Left renal cortex interstitium (tissue), 4 donors: ENCODE measurements around the gene CCDC78. TPM values are rescaled to one million over a fixed set of nuclear protein-coding genes. Genes with fewer than 3 reads are reported as not detected.

ENCODE experiments used
- DNase-seq, 4 donors: peaks; one replicate each; pipeline ENCODE4 v3.0.0-alpha.2; 2013; ENCODE audit warnings: low read depth in 4 of 4, low spot score in 2 of 4, missing footprints in 1 of 4
- polyA plus RNA-seq, 4 donors: library from polyadenylated mRNA; unstranded; fragments of 120-200 nt; gene quantifications; one replicate each; pipeline ENCODE4 v1.2.1, GENCODE V29; 2013; ENCODE audit not compliant: insufficient read length in 4 of 4

CCDC78 gene
- polyA plus RNA-seq, 4 donors, result 1.1 to 4.3 (median 3.4) TPM

DNA sequence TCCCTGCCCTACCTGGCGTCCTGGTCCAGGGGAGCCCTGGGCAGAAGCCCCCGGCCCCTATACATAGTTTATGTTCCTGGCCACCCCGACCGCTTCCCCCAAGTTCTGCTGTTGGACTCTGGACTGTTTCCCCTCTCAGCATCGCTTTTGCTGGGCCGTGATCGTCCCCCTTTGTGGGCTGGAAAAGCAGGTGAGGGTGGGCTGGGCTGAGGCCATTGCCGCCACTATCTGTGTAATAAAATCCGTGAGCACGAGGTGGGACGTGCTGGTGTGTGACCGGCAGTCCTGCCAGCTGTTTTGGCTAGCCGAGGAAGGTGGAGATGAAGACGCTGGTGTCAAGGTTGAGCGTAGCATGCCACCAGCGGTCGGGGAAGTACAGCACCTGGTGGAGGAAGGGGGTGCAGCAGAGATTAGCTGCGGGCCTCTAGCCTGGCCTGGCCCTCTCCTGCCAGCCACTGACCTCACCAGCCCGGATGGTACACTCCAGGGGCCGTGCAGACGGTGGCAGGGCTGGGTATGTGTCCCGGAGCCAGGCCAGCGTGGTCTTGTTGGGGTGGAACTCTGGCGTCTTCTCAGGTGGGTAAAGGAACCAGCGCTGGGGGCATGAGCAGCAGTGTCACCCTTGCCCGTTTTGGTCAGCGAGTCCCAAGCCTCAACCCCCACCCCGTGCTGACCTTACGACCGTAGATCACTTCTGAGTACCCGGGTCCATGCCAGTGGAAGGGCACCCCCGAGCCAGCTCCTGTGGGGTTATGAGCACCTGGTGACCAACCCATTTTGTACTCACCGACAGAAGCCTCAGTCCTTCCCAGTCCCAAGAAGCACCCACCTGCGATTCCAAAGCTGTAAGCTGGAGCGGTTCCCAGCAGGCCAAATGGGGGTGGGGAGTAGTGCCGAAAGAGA, 43.5 kb downstream of the CCDC78 start:
- no peak for DNase-seq

DNA sequence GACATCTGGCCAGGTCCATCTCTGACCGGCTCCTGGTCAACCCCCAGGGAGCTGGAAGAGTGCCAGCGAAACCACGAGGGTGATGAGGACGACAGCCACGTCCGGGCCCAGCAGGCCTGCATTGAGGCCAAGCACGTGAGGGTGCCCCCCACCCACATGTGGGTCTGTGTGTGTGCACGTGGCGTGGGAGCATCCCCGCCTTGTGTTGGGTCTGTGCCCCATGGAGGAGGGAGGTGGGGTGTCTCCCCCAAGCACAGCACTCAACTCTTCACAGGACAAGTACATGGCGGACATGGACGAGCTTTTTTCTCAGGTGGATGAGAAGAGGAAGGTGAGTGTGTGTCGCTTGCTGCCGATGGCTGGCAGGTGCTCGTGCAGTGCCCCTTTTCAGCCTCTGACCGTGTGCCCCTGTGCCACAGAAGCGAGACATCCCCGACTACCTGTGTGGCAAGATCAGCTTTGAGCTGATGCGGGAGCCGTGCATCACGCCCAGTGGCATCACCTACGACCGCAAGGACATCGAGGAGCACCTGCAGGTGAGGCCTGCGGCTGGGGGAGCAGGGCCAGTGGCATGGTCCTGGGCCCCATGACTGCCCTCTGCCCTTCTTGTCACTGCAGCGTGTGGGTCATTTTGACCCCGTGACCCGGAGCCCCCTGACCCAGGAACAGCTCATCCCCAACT, 44.4 kb downstream of the CCDC78 start:
- DNase-seq, result no peak

DNA sequence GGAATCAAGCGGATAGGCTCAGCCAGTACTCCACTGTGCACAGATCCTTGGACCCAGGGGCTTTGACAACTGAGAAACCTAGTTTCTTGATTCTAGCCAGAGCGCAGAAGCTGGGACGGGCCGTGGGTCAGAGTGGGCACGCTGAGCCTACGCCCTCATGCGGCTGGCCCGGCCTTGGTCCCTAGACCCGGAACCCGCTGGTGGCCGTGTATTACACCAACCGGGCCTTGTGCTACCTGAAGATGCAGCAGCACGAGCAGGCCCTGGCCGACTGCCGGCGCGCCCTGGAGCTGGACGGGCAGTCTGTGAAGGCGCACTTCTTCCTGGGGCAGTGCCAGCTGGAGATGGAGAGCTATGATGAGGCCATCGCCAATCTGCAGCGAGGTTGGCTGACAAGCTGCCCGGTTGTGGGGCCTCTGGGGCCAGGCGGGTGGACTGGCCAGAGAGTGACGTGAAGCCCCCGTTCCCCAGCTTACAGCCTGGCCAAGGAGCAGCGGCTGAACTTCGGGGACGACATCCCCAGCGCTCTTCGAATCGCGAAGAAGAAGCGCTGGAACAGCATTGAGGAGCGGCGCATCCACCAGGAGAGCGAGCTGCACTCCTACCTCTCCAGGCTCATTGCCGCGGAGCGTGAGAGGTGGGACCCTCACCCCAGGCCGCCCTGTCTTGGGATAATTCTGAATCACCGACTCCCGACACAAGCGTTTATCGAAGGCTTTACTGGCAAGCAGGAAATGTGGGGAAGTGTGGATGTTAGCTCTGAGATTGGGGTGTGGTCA, 45.1 kb downstream of the CCDC78 start:
- no peak for DNase-seq

DNA sequence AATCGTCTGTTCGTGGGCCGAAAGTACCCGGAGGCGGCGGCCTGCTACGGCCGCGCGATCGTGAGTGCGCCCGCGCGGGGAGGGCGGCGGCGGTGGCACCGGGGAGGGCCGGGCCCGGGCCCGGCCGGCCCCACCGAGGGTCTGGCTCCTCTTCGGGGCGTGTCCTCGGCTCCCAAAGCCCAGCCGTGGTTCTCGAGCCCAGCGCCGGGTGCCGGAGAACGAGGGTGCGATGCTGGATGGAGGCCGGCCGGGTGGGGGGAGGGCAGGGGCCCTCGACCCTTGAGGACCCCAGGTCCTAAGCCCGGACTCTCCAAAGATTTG, 45.7 kb downstream of the CCDC78 start:
- no peak for DNase-seq

DNA sequence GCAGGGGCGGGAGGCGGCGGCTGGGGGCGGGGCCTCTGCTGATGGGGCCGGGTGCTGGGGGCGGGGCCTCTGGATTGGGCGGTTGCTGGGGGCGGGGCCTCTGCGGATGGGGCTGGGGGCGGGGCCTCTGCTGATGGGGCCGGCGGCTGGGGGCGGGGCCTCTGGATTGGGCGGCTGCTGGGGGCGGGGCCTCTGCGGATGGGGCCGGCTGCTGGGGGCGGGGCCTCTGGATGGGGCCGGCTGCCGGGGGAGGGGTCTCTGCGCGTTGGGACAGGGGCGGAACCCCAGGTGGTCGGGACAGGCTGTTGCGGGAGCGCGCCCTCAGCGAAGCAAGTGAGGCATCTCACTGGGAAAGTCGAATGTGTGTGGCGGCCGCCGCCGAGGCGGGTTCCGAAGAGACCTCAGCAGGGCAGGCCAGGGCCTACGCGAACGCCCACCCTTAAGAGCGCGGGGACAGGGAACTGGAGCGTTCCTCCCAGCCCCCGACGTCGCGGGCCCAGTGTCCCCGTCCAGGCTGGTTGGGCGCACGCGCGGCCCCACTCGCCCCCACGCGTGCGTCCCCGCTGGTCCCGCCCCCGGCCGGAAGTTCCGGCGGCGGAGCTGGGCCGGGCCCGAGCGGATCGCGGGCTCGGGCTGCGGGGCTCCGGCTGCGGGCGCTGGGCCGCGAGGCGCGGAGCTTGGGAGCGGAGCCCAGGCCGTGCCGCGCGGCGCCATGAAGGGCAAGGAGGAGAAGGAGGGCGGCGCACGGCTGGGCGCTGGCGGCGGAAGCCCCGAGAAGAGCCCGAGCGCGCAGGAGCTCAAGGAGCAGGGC, 46.2 kb downstream of the CCDC78 start, which contains the start of gene STUB1:
Gene STUB1, plus strand, starts transcription at position 597 of the 811 bp plus-strand sequence. Its CDS starts 116 bp downstream, at position 713.
- DNase-seq, result peak in 3 of 4 donors; percentile 55 to 69 (median 59)

DNA sequence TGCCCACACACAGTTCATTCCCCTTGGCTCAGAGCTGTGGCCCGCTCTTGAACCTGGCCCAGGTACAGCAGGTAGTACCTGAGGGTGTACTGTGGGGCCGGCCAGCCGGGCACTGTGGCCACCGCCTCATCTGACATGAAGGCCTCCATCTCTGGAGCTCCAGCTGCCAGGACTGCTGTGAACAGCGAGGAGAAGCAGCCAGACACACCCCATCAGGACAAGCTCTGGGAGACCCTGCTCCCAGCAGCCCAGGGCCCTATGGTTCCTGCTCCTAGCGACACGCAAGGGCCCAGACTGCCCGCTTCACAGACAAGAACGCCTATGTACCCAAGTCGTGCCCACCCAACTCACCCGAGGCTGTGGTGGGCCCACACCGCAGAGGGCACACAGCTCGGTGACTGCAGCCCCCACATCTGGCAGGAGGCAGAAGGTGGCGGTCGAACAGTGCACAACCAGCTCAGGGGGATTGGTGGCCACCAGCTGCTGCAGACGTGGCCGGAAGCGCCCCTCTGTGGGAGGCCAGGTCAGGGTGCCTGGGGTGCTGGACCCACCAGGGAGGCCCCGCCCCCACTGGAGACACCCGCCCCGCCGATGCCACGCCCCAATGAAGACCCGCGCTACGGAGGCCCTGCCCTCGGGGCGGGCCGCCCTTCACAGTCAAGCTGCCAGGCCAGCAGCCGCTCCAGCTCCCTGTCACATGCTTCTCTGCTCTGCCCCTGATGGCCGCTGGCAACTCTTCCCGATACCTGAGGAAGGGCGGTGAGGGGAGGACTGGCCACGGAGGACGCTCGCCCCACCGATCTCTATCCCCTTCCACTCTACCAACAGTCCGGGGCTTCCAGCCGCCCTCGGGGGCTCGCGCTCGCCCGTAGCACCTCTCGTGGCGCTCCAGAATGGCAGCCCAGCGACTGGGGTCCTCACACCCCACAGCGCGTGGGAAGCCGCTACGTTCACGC, 47.1 kb downstream of the CCDC78 start:
- peak in 3 of 4 donors; percentile 32 to 52 (median 39) for DNase-seq

DNA sequence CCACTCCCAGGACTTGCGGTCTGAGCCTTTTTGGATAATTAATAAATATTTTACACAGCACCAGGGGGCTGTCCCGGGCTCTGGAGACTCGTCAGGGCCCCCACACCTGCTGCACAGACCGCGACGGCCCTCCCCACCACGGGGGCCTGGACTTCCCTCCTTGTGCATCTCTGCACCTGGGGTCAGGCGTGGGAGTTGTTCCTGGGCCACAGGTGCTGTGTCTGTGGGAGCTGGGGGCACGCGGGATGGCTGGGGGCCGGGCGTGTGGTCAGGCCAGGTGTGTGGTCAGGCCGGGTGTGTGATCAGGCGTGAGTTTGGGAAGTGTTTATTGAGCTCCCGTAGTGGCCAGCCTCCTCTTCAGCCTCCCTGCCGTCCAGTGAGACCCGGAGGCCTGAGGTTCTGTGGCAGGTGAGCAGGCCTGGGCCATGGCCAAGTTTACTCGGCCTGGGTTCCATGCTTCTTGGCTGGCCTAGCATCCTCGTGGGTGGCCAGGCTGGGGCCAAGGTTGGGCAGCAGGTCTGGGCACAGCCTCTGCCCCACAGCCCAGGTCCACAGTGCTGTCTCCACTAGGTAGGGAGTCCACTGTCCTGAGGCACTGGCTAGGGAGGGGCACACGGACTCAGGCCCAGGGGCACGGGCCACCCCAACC, 47.9 kb downstream of the CCDC78 start:
- DNase-seq, result no peak

DNA sequence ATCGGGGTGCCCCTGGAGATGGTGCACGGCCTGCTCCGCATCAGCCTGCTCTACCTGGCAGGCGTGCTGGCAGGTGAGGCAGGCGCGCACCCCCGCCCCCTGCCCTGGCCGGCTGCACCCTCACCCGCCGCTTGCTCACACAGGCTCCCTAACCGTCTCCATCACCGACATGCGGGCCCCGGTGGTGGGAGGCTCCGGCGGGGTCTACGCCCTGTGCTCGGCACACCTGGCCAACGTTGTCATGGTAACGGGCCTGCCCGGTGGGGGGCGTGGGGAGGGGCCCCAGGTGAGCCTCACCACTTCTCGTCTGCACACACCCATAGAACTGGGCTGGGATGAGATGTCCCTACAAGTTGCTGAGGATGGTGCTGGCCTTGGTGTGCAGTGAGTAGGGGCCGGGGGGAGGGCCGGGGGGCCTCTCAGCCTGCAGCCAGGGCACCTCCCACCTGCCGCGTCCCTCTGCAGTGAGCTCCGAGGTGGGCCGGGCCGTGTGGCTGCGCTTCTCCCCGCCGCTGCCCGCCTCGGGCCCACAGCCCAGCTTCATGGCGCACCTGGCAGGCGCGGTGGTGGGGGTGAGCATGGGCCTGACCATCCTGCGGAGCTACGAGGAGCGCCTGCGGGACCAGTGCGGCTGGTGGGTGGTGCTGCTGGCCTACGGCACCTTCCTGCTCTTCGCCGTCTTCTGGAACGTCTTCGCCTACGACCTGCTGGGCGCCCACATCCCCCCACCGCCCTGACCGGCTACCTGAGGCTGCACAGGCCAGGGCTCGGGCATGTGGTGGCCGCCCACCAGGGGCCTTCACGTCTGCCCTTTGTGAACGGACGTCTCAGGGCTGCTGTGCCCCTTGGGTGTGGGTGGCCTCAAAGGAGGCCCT, 48.7 kb downstream of the CCDC78 start:
- DNase-seq, result no peak

DNA sequence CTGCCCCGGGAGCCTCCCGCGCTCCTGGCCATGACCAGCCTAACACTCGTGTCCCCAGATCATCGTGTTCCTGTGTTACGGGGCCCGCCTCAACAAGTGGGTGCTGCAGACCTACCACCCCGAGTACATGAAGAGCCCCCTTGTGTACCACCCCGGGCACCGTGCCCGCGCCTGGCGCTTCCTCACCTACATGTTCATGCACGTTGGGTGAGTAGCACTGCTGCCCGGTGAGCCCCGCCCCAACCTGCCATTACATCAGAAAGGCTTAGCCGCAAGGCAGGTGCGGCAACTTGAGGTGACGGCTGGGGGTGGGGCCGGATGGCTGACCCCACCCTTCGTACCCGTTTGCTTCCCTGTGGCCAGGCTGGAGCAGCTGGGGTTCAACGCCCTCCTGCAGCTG, 49.3 kb downstream of the CCDC78 start:
- no peak for DNase-seq

DNA sequence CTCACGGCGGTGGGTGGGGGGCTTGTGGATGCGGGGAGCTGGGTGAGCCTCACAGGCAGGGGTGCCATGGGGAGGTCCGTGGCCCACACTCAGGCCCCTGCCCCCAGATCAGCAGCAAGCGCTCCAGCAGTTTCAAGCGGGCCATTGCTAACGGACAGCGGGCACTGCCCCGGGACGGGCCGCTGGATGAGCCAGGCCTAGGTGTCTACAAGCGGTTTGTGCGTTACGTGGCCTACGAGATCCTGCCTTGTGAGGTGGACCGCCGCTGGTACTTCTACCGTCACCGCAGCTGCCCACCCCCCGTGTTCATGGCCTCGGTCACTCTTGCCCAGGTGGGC, 49.7 kb downstream of the CCDC78 start:
- no peak for DNase-seq

DNA sequence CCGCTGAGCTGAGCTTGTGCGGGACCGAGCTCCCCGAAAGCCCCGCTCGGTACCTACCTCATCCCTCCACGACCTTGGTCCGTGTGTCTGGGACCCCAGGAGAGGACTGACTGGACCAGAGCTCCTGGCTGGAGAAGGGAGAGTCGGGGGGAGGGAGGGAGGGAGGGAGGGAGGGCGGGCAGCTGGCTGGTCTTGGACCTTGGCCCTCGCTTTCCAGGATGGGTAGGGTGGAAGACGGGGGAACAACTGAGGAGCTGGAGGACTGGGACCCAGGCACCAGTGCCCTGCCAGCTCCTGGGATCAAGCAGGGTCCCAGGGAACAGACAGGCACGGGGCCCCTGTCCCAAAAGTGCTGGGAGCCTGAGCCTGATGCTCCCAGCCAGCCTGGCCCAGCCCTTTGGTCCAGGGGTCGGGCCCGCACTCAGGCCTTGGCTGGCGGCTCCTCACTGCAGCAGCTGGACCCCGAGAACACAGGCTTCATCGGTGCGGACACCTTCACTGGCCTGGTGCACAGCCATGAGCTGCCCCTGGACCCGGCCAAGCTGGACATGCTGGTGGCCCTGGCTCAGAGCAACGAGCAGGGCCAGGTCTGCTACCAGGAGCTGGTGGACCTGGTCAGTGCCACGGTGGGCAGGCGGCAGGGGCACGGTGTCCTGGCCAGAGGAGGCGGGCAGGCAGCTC, 50.2 kb downstream of the CCDC78 start:
- no peak for DNase-seq

DNA sequence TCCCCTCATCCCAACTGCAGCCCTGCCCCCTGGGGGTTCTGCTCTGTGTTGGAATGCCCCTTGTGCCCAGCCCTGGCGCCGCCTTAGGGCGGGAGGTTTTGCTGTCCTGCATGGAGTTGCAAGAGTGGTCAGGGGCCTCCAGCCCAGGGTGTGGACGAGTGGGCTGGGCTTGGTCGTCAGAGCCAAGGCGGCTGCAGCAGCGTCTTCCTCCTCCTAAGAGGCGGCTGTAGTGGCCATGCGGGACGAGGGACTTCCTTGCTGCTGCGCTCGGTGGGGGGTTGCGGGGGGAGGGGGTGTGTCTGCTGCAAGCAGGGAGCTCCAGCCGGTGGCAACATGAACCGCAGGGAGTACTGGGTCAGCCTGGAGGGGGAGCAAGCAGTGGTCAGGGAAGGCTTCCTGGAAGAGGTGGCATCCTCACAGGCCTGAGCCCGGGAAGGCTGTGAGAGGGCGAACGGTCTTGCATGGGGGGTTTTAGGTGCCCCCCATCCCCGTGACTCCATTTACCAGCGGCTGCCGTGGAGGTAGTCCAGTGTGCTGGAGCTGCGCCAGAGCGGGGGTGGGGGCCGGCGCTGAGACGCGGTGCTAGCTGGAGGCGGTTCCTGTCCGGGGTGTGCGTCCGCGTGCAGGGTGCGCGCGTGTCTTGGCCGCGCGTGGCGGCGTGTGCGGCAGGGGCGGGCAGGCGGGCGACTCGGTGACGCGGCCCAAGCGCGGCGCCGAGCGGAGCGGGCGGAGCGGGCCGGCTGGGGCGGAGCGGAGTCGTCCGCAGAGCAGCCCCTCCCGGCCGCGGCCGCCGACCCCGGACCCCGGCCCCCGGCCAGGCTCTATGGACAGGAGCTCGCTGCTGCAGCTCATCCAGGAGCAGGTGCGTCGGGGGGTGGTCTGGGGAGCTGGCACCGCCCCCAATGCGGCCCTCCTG, 51.0 kb downstream of the CCDC78 start, which contains the start of gene RHBDL1:
Gene RHBDL1, plus strand, starts transcription at position 704 of the 916 bp plus-strand sequence. Its CDS starts 120 bp downstream, at position 824.
- DNase-seq, result no peak

DNA sequence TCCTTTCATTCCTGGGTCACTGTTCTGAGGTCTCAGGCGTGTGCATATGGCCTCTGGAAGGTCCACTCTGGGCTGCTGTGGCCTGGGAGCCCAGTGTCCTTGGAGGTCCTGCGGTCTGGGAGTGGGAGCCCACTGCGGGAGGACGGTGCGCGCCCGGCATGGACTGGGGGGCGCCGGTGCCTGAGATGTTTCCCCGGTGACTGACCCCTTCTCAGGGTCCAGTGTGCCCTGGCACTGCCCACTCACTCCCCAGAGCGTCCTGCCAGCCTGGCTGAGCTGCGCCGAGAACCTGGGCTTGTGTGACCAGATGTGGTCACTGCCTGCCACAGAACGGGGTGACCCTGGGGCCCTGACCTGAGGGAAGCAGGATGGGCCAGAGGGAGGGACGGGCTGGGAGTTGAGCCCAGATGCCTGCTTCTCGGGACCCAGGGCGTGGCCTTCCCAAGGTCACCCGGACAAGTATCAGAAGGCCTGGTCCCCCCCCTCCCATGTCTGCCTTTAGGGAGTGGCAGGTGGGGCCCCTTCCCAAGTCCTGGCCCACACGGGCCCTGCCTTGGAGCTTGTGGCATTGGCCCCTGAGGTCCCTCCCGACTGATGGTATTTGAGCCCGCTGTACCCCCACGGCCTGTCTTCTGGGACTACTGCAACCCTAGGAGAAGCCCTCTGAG, 51.9 kb downstream of the CCDC78 start:
- DNase-seq, result no peak

DNA sequence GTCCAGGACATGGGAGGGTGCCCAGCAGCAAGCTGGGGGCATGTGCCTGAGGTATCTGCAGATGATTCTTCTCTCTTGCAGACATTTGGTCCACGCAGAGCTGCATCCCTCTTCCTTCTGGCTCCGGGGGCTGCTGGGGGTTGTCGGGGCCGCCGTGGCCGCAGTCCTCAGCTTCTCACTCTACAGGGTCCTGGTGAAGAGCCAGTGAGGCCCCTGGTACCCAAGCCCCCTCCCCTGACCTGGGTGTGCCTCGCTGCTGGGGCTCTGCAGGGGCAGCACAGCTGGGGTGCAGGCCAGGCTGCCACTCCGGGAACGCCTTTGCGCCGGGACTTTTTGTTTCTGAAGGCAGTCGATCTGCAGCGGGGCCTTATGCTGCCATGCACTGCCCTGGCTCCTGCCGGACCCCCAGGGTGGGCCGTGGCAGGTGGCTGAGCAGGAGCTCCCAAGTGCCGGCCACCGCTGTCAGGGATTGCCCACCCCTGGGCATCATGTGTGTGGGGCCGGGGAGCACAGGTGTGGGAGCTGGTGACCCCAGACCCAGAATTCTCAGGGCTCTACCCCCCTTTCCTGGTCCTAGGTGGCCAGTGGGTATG, 52.7 kb downstream of the CCDC78 start:
- DNase-seq, result no peak

DNA sequence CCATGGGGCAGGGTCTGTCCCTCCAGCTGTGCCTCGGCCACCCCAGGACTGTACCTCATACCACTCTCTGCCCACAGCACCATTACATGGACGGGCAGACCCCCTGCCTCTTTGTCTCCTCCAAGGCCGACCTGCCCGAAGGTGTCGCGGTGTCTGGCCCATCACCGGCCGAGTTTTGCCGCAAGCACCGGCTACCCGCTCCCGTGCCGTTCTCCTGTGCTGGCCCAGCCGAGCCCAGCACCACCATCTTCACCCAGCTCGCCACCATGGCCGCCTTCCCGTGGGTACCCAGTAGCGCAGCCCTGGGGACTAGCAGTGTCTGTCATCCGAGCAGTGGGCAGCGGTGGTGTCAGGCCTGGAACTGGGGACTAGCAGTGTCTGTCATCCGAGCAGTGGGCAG, 53.4 kb downstream of the CCDC78 start:
- DNase-seq, result no peak
